Femur (tissue), 1 donor: ENCODE data around the gene STPG4.

Source experiments
- DNase-seq: peaks from one replicate; pipeline ENCODE4 v3.0.0-alpha.2; 2017

STPG4 gene

DNA sequence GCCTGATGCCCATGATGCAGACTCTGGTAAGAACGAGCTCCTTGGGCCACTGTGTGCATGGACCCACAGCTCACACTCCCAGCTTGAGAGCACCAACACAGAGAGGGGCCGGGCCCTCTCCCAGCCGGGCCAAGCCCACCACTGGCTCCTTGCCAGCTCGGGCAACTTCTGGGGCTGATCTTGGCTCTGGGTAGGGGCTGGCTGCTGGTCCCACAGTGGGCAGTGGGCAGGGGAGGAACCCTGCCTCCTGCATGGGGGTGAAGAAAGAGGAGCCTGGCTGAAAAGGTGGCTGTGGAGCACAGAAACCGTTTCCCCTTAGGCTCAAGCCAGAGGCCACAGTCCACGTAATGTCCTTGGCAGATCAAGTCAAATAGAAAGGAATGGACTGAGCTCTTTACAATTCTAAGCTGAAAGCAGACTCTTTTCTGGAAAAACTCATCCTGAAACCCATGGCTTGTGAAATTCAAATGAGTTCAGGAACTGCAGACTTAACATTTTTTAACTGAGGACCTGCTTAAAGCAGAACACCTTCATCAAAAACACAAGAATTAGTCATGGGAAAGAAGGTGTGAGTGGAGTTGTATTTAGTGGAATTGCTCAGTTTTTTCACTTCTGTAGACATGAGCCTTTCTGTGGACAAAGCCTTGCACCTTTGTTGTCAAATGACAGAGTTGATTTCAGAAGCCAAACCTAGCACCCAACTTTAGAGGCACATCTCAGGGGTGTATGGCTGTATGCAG is 104.9 kb downstream of the STPG4 start:
- DNase-seq, result no peak

DNA sequence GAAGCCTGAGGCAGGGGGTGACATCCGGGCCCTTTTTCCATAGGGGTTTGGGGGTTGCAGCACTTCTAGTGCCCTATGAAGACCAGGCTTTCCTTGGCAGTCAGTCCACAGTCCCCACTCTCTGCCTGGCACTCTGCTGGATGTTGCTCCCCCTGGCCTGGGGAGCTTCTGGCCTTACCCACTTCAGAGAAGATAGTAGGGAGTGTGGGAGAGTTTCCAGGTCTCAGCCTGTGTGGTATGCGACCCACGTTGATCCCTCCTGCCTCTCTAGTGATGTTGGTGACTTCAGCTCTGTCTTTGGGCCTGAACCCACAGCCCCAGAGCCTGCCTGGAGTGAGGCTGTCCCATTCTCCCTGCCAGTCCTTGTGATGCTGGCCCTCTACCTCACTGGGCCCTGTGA is 105.6 kb downstream of the STPG4 start:
- DNase-seq, result no peak

DNA sequence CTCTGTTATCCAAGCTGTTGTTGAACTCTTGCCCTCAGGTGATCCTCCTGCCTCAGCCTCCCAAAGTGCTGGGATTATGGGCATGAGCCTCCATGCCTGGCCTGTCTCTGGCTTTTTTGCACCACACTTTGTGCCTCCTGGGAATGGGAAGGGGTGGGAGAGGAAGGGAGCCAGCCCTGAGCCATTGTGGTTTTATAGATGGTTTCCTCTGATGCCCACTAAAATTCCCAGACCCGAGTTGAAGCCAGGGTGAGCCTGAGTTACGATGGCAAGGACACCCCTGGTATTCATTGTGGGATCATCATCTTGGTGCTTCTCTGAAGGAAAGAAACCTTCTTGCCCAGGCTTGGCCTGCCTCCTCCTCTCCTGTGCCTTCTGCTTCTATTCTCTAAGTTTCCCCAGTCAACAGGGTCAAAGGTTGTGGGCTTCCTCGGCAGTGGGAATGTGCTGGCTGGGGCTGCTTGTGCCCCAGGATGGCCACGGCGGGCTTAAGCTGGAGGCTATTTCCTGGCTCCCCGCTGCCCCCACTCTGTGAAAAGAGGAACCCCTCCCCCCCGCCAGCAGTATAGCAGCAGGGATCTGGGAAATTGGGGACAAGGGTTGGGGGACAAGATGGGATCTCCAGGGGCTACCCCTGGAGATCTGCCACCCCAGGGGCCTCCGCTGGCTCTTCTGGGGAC is 106.2 kb downstream of the STPG4 start:
- DNase-seq, result no peak

DNA sequence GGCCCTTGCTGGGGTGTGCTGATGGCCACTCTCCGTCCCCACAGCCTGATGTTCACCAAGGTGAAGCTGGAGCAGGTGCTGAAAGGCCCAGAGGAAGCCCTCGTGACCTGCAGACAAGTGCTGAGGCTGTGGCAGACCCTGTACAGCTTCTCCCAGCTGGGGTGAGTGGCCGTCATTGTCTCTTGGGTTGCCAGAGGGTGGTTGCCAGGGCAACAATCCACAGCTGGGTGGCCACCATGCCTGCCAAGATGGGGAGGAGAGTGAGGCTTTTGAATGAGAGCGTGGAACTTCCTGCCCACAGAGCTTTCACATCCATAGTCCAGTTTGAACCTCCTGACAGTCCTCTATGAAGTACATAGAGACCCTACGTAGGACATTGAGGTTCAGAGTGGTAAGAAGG is 108.8 kb downstream of the STPG4 start:
- DNase-seq, result no peak

DNA sequence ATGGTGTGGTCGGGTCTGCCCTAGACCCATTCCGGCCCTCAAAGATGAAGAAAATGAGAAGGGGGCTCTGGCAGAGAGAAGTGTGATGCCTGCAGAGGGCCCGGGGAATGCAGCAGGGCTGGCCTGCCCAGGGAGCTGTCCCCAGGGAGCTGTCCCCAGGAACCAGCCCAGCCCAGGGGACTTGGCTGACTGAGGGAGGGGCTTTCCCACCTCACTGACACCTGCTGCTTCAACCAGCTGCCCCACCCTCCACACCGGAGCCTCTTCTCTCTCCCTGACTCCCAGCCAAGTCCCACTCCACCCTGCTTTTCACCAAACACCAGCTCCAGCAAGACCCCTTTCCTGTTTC is 111.2 kb downstream of the STPG4 start:
- no peak for DNase-seq

DNA sequence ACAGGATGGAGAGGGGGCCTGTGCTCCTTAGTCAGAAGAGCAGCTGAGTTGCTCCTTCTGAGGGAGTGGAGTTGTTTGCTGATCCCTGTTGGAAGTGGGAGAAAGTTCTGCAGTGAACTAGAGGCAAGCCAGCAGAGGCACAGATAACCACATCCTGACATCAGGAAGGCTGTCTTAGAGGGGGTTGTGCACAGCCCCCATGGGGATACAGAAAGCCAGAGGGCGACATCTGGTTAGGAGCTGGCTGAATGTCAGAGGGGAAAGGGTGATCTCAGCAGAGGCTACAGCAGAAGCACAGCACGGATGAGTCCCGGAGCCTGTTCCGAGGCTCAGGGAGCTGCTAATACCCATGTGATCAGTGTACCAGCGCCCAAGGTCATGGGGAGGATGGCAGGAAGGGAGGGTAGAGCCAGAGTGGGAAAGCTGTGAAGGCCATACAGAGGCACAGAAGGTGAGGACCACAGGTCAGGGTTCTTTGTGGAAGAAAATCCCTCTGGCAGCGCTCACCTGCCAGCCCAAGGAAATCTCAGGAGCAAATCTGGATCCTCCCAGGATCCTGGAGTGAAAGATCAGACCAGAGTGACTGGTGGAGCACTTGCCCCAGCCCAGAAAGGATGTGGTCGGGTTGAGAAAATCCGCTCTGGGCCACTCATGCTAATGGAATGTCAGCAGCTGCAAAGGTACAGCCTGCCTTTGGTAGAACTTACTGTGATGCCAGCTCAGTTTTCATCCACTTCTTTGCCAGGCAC is 111.8 kb downstream of the STPG4 start:
- DNase-seq, result peak; percentile 76

DNA sequence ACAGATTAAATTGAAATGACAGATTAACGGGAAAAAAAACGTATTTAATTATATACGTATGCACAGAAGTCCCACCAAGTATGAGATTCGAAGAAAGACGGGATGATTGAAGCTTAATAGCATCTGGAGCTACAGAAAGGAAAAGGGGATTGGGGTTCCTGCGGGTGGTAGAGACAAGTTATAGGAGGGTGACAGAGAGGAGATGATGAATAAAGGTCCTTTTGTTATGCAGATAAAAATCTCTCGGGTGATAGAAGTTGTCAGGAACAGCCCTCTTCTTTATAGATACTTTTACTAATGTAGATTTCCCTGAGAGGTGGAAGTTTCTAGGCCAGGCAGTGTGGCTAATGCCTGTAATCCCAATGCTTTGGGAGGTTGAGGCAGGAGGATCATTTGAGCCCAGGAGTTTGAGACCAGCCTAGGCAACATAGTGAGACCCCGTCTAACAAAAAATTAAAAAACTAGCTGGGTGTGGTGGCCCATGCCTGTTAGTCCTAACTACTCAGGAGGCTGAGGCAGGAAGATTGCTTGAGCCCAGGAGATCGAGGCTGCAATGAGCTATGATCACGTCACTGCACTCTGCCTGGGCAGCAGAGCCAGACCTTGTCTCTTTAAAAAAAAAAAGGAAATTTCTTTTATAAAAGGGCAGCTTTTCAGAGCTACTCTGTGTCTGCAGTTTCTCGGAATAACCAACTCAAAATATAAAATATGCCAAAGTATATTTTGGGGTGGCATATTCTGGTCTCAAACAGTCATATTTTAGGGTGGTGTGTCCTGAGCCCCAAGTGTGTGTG is 113.0 kb downstream of the STPG4 start:
- DNase-seq, result no peak

DNA sequence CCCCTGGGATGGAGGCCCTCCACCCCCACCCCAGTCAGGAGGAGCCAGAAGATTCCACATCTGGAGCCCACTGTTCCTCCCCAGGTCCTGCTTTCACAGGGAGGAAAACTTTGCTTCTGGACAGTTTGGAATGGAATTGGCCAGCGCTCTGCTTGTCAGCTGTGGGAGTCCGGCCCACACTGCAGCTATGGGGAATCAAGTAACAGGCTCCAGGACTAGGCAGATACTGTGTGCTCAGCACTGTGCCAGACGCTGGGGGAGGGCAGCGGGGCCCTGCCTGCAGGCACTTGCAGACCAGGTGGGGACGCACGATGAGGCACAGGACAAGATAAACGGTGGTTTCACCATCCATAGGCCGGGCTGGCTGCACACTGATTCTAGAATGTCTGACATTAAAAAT is 114.0 kb downstream of the STPG4 start:
- peak; percentile 76 for DNase-seq

DNA sequence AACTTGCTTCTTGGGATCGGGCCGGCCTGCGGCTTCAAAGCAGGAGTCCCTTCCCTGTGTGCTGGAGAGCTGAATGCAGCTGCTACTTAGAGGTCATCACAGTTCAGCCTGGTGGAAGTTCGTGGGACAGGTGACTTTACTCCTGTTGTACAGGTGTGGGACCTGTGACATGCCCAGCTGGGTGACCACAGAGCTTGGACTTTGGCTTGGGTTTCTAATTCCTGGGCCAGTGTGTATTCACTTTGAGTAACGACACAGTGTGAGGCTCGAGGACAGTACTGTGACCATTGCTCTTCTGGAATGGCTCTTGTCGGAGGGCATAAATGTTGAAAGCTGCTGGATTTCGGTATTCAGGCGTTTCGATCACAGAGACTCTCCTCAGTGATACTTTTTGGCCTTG is 114.5 kb downstream of the STPG4 start:
- no peak for DNase-seq

DNA sequence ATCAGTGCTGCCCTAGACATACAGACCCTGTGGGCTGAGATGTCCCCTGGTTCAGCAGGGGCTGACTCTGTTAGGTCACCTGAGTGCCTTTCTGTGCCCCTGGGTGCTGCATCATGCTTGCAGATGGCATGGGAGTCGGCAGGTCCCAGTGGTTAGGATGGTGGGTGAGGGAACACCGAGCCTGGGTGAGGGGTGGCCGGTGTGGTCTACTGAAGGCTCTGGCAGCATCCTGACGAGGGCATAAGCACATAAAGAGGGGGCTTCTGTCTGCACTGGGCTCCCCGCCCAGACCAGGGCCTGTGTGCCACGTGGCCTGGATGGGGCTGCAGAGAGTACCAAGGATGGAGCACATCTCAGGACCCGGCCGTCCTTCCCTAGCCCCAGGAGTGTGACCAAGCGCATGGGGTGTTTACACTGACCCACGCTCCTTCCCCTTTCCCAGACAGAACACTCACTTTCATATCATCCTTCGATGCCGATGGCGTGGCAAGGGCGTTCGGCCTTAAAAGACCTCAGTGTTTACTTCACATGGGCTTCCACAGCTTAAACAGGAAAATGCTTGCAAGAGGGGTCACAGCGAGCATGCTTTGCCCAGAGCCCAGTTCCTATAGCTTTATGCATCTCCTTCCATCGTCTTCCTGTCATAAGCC is 115.1 kb downstream of the STPG4 start:
- DNase-seq, result no peak

DNA sequence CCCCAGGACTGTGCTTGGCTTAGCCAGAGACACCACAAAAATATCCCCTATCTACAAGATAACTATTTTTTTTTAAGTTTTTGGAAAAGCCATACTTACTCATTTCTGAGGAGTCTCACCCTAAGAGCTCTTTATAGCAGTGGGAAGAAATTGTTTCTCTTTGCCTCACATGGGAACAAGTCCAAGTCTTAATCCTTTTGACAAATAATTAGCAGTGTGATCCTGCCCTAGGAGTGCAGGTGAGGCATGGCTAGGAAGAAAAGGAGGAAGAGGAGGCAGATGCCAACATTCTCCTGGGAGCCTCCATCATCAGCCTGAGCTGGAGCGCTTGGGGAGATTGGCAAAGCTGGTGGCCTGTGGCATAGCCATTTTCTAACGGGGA is 115.6 kb downstream of the STPG4 start:
- DNase-seq, result no peak

DNA sequence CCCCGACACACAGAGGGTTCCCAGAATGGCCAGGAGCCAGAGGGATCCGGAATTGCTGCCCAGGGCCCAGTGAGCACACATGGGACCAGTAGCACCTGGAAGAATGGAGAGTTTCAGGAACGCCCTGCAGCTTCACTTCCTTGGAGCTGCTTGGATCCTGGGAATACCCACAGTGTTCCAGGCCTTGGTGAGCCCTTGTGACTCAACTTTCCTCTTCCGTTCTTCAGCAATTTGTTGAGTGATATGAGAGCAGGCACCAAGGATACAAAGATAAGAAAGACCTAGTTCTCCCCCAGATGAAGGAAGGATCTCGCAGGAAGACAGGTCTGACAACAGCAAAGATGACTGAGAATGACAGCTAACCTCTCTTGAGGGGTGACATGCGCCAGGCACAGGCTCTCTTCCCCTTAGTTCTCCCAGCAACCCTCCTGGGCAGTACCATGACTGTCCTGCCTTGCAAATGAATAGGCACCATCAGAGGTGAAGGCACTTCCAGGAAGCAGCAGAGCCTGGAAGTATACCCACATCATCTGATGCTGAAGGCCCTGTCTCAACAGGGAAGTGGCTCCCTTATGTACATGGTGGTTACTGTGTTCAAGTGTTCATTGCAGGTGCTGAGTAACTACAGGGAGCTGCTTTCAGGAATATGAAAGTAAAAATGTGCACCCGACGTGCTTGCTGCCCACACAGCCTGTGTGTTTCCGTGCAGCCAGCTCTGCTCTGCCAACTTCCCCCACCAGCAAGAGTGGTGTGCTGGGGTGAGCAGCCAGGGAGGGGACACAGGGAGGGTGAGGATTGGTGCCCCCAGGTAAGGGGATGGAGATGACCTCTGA is 116.2 kb downstream of the STPG4 start:
- DNase-seq, result no peak

DNA sequence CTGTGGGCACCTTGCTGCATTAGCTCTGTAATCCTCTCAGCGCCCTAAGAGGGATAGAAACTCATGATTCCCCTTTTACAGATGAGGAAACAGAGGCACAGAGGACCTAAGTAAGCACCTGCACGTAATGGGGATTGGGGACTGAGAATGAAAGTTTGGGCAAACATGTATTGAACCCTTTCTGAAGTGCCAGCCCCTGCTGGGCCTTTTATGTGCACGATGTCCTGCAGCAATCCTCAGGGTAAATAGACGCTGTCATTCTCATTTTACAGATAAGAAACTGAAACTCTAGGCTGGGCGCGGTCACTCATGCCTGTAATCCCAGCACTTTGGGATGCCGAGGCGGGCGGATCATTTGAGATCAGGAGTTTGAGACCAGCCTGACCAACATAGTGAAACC is 117.4 kb downstream of the STPG4 start:
- DNase-seq, result no peak
